KBM-7 (cell line): ENCODE measurements around the gene CCNA2.
A peak's percentile ranks its signal among the peaks of the same experiment; 100 is the strongest.

Experiments used
- DNase-seq: peaks from one replicate; pipeline ENCODE4 v3.0.0-alpha.2; 2015
- in situ Hi-C: fragments of 300-500 bp; cut with MboI; formaldehyde crosslinking; loops from 2 replicates; pipeline ENCODE4 v1.14.3; 2020; ENCODE audit warnings: low sequenced_read_pairs, low pct_unique_long_range_greater_than_20kb, mixed read lengths

Gene CCNA2

DNA sequence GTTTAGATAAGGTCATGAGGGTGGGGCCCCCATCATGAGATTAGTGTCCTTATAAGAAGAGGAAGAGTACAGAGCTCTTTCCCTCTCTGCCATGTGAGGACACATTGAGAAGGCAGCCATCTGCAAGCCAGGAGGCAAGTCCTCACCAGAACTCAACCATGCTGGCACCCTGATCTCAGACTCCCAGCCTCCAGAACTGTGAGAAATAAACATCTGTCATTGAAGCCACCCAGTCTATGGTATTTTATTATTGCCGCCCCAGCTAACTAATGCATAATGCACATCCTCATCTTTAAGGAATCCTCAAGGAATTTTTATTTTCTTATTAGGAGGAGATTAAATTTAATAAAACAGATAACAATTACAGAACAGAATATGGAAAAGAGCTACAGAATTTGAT, 39.3 kb downstream of the CCNA2 start:
- in situ Hi-C loops, result no loop called here
- DNase-seq, result no peak

DNA sequence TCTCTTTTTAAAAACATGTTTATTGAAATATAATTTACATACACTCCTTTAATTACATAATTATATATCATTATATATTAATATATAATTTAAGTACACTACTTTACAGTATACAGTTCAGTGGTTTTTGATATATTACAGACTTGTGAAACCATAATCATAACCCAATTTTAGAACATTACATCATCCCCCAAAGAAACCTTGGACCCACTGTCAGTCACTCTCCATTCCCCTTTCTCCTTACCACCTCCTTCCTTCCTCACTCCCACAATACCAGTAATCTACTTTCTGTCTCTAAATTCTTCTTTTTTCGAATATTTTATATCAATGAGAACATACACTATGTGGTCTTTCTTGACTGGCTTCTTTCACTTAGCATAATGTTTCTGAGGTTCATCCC, 40.5 kb downstream of the CCNA2 start:
- DNase-seq, result no peak
- in situ Hi-C loops, result no loop called here

DNA sequence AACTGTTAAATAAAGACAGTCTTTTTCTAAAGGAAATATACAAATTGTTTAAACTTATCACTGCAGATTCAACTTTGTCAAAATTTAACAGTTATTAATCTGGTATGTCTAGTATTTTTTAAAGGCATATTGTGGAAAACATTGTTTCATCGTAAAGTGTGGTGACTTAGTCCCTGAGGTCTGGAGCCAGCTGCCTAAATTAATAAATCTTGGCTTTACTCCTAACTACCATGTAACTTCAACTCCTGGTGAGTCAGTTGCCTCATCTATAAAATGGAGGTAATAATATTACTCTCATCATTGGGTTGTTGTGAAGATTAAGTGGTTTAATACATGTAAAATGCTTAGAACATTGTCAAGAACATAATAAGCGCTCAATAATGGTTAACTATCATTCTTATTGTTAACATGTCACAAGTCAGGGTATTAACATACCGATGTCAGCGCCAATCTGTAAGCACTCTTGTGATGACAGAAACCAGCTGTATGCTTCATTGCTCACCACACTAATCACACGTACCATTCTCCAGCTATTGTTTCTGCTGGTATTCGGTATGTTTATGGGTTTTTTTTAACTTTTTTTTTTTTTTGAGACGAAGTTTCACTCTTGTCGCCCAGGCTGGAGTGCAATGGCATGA, 44.6 kb downstream of the CCNA2 start:
- in situ Hi-C loops, result no loop called here

DNA sequence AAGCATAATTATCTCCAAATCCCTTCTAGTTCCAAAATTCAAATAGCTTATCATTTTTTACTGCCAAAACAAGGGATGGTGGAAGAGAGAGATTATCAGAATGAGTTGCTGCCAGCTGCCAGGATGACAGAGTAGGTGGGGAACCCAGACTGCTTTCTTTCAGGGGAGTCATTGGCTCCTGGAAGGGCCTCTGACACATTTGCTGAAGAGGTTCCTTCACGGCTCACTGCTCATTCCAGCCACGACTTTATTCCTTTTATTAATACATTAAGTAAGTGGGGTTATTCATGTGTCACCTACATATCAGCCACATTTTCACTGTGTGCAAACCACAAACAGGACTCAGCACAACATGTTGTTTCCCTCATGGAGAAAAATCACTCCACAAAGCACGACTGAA, 46.1 kb downstream of the CCNA2 start:
- DNase-seq, result peak; percentile 8
- in situ Hi-C loops, result no loop called here

More for the DNA sequence above, 44.6 kb downstream of the CCNA2 start:
- DNase-seq, result no peak

DNA sequence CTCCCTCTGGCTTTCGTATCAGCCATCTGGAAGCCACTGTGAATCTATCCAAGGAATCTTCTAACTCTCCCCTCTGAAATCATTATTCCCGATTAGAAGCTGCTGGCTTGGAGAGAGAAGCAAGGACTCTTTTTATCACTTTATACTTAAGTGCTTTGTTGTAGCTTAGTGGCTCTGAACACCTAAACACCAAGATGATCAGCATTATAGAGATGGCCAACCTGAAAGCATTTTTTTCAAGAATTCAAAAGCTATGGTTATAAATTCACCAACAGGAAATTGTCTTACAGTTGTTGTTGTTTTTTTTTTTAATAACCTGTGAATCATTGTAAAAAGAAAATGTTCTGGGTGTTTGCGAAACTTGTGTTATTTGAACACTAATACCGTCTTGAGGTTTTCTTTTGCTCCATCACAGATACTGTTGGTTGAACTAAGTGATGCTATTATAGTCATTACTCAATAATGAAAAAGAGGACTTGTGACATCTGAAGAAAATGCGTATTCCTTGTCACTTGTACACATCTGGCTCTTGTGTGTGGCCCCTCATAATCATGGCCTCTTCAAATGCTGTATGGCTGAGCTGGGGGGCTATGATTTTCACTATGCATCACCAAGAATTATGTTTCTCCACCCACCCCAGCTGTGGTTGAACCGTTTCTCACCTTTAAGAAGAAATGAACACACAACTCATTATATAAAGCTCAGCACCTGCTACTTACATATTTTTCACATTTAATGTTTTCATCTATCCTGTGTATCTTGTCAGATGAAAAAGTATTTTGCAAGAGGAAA, 46.9 kb downstream of the CCNA2 start:
- no peak for DNase-seq
- in situ Hi-C loops, result no loop called here

GRCh38 chr4:121773883-121774282, 49.8 kb downstream of the CCNA2 start:
- in situ Hi-C loops, result no loop called here
- no peak for DNase-seq

GRCh38 chr4:121771869-121772268, 51.8 kb downstream of the CCNA2 start:
- in situ Hi-C loops, result no loop called here
- no peak for DNase-seq

- in situ Hi-C loops, result no loop called here
Measured at GRCh38 chr4:121769341-121769740, 54.3 kb downstream of the CCNA2 start.

DNA sequence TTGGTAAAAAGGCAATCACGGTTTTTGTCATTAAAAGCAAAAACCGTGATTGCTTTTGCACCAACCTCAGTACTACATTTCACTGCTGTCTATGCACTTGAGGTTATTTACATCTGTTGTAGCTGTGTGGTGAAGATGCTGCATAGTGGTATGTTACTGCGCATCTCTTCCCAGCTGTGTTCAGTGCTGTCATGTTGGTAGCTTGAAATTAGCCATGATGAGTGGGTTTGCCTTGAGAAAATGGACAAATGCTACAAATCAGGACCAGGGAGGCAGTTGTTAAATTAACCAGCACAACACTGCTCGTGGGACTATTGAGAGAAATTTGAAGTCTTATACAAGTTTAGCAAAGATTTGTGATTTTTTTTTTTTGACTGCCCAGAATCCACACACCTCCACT, 56.5 kb downstream of the CCNA2 start:
- in situ Hi-C loops, result no loop called here

More at GRCh38 chr4:121769341-121769740, 54.3 kb downstream of the CCNA2 start:
- DNase-seq, result no peak

More for the DNA sequence above, 56.5 kb downstream of the CCNA2 start:
- DNase-seq, result no peak
